Lower lobe of right lung (tissue), 2 donors: ENCODE data around the gene MOV10. TPM values are rescaled to one million over a fixed set of nuclear protein-coding genes. Genes with fewer than 3 reads are reported as not detected.

Experiments
- ATAC-seq, 2 donors: fragments of 200-7000 bp; cut with Tn5 transposase; one replicate each; pipeline ENCODE4 v1.9.1; 2020 to 2022; ENCODE audit warnings: mild to moderate bottlenecking in 2 of 2, moderate library complexity in 2 of 2
- DNase-seq: peaks from one replicate; pipeline ENCODE4 v3.0.0-alpha.2; 2020
- H3K27ac ChIP-seq: fragments of 200-600 bp; one replicate; pipeline ENCODE4 v1.8.0; 2022
- H3K27me3 ChIP-seq: fragments of 200-600 bp; one replicate; pipeline ENCODE4 v1.8.0; 2022; ENCODE audit warnings: low read depth
- H3K36me3 ChIP-seq: fragments of 200-600 bp; one replicate; pipeline ENCODE4 v1.8.0; 2022; ENCODE audit warnings: mild to moderate bottlenecking
- H3K4me1 ChIP-seq: fragments of 200-600 bp; one replicate; pipeline ENCODE4 v1.8.0; 2022
- H3K4me3 ChIP-seq: fragments of 200-600 bp; one replicate; pipeline ENCODE4 v1.8.0; 2022; ENCODE audit warnings: mild to moderate bottlenecking
- H3K9me3 ChIP-seq: fragments of 200-600 bp; one replicate; pipeline ENCODE4 v1.8.0; 2022
- intact Hi-C: fragments of 100-400 bp; cut with DNase I; formaldehyde crosslinking; loops from one replicate; pipeline ENCODE4 v1.11.0; 2022
- total RNA-seq: library from RNA; stranded (reverse); fragmentation: NEBNext Ultra II Directional; extraction: Animal tissue kit (Norgen Biotek cat#: 25700); gene quantifications from one replicate; pipeline ENCODE4 v1.2.1, GENCODE V29; 2021
- TF ChIP-seq, protein P1 (sequence below): fragments of 200-600 bp; IDR thresholded peaks from one replicate; pipeline ENCODE4 v1.8.0; 2022; ENCODE audit warnings: antibody characterized with exemption, mild to moderate bottlenecking
- donor health status: DM: no; HTN: yes; CAD: no; lungs with severe emphysema.

Gene MOV10
- total RNA-seq, 1 donor from 2014 or later = 72.3 TPM

DNA sequence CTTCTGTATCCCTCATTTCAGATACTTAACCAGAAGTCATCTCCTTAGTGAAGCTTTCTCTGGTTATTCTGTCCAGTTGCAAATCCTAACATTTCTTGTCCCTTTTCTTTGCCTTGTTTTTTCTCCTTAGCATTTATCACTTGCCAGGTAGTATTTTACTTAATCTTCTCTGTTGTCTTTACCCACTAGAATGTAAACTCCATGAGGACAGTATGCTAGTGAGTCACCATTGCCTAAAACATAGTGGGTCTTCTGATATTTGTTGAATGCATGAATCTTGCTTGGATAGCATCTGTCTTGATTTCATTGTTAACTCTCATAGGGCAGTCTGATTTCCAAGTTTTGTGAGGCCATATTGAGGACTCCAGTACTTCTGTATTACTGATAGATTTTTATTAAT, 45.2 kb upstream of the MOV10 start:
- no peak overlapping the region for H3K4me3 ChIP-seq
- intact Hi-C loops = no loop called here
- no peaks in the 10 kb centered on the region for H3K27me3 ChIP-seq
- no peaks in the 10 kb centered on the region for H3K9me3 ChIP-seq
- TF ChIP-seq, protein P1, sequence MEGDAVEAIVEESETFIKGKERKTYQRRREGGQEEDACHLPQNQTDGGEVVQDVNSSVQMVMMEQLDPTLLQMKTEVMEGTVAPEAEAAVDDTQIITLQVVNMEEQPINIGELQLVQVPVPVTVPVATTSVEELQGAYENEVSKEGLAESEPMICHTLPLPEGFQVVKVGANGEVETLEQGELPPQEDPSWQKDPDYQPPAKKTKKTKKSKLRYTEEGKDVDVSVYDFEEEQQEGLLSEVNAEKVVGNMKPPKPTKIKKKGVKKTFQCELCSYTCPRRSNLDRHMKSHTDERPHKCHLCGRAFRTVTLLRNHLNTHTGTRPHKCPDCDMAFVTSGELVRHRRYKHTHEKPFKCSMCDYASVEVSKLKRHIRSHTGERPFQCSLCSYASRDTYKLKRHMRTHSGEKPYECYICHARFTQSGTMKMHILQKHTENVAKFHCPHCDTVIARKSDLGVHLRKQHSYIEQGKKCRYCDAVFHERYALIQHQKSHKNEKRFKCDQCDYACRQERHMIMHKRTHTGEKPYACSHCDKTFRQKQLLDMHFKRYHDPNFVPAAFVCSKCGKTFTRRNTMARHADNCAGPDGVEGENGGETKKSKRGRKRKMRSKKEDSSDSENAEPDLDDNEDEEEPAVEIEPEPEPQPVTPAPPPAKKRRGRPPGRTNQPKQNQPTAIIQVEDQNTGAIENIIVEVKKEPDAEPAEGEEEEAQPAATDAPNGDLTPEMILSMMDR = no peak
- H3K4me1 ChIP-seq = peaks cover 79% of the 10 kb centered on the region
- ATAC-seq = no peak
- no peak for DNase-seq
- peaks cover 7% of the 10 kb centered on the region for H3K36me3 ChIP-seq
- no peak overlapping the region for H3K27ac ChIP-seq

GRCh38 chr1:112633628-112634027, 40.8 kb upstream of the MOV10 start:
- ATAC-seq = no peak
- Histone ChIP-seq H3K27me3 (no peaks in the 10 kb centered on the region), H3K4me3 (no peak overlapping the region), H3K4me1 (peaks cover 79% of the 10 kb centered on the region), H3K9me3 (no peaks in the 10 kb centered on the region), H3K27ac (no peak overlapping the region), H3K36me3 (peaks cover 7% of the 10 kb centered on the region)
- TF ChIP-seq, protein P1 = no peak
- intact Hi-C loops = no loop called here
- no peak for DNase-seq

DNA sequence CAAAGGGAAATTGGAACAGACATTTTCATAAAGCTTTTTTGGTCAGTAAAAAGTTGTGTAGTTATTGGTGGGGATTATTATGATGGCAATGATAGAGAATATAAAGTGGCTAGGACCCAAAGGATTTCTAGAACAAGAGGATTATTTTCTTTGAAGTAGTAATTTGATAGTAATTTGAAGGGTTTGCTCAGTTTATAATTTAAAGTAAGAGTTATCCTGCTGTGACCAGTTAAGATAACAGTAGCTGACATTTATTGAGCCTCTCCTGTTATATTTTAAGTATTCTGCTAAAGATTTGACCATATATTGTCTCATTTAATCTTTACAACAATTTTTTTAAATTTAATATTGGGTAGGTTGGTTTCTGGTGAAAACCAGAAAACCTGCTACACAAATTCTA, 40.1 kb upstream of the MOV10 start:
- Histone ChIP-seq H3K4me3 (no peak overlapping the region), H3K27me3 (no peaks in the 10 kb centered on the region), H3K4me1 (peaks cover 72% of the 10 kb centered on the region), H3K27ac (no peak overlapping the region), H3K36me3 (peaks cover 7% of the 10 kb centered on the region), H3K9me3 (no peaks in the 10 kb centered on the region)
- DNase-seq (no peak), ATAC-seq (no peak)
- TF ChIP-seq, protein P1 = no peak
- intact Hi-C loops = no loop called here

GRCh38 chr1:112636056-112636455, 38.4 kb upstream of the MOV10 start:
- Histone ChIP-seq H3K4me1 (peaks cover 56% of the 10 kb centered on the region), H3K27ac (no peak overlapping the region), H3K36me3 (no peaks in the 10 kb centered on the region), H3K9me3 (no peaks in the 10 kb centered on the region), H3K4me3 (no peak overlapping the region), H3K27me3 (no peaks in the 10 kb centered on the region)
- ATAC-seq (no peak), DNase-seq (no peak)
- intact Hi-C loops = no loop called here
- TF ChIP-seq, protein P1 = no peak

DNA sequence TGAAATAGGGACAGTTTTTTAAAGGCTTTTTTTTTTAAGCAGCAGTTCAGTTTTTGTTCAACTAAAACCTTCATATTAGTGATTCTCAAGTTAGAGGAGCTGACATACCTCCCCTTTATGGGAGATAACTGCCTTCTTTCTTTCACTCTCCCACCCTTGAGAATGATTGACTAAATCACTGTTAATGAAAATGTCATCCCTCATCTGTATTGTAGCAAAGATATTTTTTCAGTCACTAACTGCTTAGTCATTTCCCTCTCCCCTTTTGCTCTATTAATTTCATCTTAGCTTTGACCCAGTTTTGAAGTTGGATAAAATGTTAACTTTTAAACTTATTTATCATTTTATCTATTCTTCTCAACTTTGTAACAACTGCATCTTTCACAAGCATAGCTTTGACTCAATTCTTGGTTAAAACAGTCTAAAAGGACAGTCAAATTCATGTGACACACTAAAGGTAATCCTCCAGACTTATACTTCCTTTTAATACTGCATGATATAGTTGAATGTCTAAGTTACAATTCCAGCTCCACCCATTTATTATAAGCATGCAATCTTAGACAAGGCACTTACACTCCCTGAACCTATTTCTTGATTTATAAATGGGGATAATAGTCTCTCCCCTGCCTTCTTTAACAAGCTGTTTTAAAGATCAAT, 37.7 kb upstream of the MOV10 start:
- no peaks in the 10 kb centered on the region for H3K36me3 ChIP-seq
- H3K9me3 ChIP-seq = no peaks in the 10 kb centered on the region
- no peak overlapping the region for H3K27ac ChIP-seq
- peak in 1 of 2 donors; percentile 37 for ATAC-seq
- DNase-seq = no peak
- no peak overlapping the region for H3K4me3 ChIP-seq
- TF ChIP-seq, protein P1 = no peak
- no peaks in the 10 kb centered on the region for H3K27me3 ChIP-seq
- peaks cover 61% of the 10 kb centered on the region for H3K4me1 ChIP-seq
- intact Hi-C loops = no loop called here
